Panc1 (cell line): ENCODE measurements around the gene HDGFL2.

ENCODE experiments used
- POLR2AphosphoS5 ChIP-seq: IDR thresholded peaks from 2 replicates; pipeline ENCODE4 v1.6.1; 2012; ENCODE audit warnings: mild to moderate bottlenecking, low read depth, low read length, moderate library complexity
- SIN3A ChIP-seq: IDR thresholded peaks from 2 replicates; pipeline ENCODE4 v1.6.1; 2012; ENCODE audit warnings: low read depth, mild to moderate bottlenecking, low read length, moderate library complexity, borderline replicate concordance; ENCODE audit not compliant: insufficient read depth
- TCF7L2 ChIP-seq: IDR thresholded peaks from 2 replicates; pipeline ENCODE4 v1.6.1; 2011; ENCODE audit warnings: mild to moderate bottlenecking, low read depth, low read length, inconsistent platforms
- TF ChIP-seq, protein P1 (sequence below): fragments of 450-650 bp; IDR thresholded peaks from 2 replicates; pipeline ENCODE4 v1.5.1; 2017; ENCODE audit warnings: mild to moderate bottlenecking
- TF ChIP-seq, protein P2 (sequence below), 2 experiments: IDR thresholded peaks; 2 replicates each; pipeline ENCODE4 v1.6.1; 2011 to 2012; ENCODE audit warnings: low read depth in 2 of 2, control low read depth in 1 of 2, low read length in 1 of 2, mild to moderate bottlenecking in 1 of 2, moderate library complexity in 1 of 2; ENCODE audit not compliant: insufficient read depth in 1 of 2

DNA sequence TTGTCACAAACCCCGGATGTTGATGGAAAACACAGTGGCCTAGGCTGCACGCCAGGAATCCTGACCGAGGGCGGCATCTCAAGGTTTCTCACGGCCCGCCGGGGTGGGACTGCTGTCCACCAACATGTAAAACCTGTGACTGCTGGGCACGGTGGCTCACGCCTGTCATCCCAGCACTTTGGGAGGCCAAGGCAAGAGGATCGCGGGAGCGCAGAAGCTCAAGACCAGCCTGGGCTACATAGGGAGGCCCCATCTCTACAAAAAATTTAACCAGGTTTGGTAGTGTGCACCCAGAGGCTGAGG is 35.0 kb downstream of the HDGFL2 start:
- TF ChIP-seq, protein P1, sequence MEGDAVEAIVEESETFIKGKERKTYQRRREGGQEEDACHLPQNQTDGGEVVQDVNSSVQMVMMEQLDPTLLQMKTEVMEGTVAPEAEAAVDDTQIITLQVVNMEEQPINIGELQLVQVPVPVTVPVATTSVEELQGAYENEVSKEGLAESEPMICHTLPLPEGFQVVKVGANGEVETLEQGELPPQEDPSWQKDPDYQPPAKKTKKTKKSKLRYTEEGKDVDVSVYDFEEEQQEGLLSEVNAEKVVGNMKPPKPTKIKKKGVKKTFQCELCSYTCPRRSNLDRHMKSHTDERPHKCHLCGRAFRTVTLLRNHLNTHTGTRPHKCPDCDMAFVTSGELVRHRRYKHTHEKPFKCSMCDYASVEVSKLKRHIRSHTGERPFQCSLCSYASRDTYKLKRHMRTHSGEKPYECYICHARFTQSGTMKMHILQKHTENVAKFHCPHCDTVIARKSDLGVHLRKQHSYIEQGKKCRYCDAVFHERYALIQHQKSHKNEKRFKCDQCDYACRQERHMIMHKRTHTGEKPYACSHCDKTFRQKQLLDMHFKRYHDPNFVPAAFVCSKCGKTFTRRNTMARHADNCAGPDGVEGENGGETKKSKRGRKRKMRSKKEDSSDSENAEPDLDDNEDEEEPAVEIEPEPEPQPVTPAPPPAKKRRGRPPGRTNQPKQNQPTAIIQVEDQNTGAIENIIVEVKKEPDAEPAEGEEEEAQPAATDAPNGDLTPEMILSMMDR = no peak
- TF ChIP-seq SIN3A (no peak), POLR2AphosphoS5 (no peak), TCF7L2 (no peak)
- TF ChIP-seq, protein P2, sequence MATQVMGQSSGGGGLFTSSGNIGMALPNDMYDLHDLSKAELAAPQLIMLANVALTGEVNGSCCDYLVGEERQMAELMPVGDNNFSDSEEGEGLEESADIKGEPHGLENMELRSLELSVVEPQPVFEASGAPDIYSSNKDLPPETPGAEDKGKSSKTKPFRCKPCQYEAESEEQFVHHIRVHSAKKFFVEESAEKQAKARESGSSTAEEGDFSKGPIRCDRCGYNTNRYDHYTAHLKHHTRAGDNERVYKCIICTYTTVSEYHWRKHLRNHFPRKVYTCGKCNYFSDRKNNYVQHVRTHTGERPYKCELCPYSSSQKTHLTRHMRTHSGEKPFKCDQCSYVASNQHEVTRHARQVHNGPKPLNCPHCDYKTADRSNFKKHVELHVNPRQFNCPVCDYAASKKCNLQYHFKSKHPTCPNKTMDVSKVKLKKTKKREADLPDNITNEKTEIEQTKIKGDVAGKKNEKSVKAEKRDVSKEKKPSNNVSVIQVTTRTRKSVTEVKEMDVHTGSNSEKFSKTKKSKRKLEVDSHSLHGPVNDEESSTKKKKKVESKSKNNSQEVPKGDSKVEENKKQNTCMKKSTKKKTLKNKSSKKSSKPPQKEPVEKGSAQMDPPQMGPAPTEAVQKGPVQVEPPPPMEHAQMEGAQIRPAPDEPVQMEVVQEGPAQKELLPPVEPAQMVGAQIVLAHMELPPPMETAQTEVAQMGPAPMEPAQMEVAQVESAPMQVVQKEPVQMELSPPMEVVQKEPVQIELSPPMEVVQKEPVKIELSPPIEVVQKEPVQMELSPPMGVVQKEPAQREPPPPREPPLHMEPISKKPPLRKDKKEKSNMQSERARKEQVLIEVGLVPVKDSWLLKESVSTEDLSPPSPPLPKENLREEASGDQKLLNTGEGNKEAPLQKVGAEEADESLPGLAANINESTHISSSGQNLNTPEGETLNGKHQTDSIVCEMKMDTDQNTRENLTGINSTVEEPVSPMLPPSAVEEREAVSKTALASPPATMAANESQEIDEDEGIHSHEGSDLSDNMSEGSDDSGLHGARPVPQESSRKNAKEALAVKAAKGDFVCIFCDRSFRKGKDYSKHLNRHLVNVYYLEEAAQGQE (IDR thresholded peaks at IDR 0.05; ENCODE audit: insufficient read depth in 1 of 2, low read depth in 2 of 2, low read length in 1 of 2) = no peak
